Peyer's patch (tissue), 4 donors: ENCODE data around the gene MED20.

Experiments
- CTCF ChIP-seq, 6 experiments: fragments of 450-650 bp in 4 of 6; fragments of 200-600 bp in 2 of 6; sonication (generic) in 1 of 6; IDR thresholded peaks; one replicate each; pipeline ENCODE4 v1.5.1; 2017 to 2019; ENCODE audit warnings: antibody characterized with exemption in 6 of 6, mild to moderate bottlenecking in 3 of 6, moderate library complexity in 1 of 6
- POLR2A ChIP-seq, 2 donors: fragments of 450-650 bp; IDR thresholded peaks; one replicate each; pipeline ENCODE4 v1.5.1; 2017; ENCODE audit warnings: antibody characterized with exemption in 2 of 2, mild to moderate bottlenecking in 2 of 2, moderate library complexity in 2 of 2

- TF ChIP-seq CTCF (IDR thresholded peaks at IDR 0.05), result no peak
- no peak for TF ChIP-seq POLR2A (IDR thresholded peaks at IDR 0.05)
Measured at GRCh38 chr6:41960028-41960427, 39.1 kb upstream of the MED20 start.
